NCI-H146 treated with DMSO at 0.1 percent for 48 hours (cell line): ENCODE results near the gene RETN.

Experiments used
- DNase-seq: peaks from one replicate; lab custom pipeline; 2025; ENCODE audit not compliant: unreplicated experiment; lab: John Stamatoyannopoulos, UW

RETN gene

GRCh38 chr19:7657131-7657751 lies 11.6 kb upstream of the RETN start:
- no peak for DNase-seq

DNA sequence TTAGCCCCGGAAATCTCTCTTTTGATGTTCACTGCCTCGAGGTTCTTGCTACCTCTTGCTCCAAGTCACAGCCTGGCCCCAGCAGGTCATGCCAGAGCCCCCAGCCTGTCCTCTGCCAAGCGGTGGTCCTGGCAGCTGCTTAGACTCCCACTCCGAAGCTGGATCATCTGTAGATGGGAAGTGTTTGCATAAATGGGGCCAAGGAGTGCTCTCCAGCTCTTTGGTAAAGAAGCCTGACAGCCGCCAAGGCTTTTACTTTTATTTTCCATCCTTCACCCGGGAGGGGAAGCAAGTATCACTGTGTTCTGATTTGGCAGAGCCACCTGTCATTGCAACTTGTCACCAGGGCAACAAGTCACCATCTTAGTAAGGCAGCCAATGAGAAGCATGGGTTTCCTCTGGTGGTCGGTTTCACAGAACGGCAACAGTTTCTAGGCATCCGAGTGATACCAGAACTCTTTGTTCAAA lies 10.6 kb upstream of the RETN start:
- DNase-seq, result no peak

- DNase-seq, result no peak
Observed at GRCh38 chr19:7661744-7662538, 6.9 kb upstream of the RETN start.

DNA sequence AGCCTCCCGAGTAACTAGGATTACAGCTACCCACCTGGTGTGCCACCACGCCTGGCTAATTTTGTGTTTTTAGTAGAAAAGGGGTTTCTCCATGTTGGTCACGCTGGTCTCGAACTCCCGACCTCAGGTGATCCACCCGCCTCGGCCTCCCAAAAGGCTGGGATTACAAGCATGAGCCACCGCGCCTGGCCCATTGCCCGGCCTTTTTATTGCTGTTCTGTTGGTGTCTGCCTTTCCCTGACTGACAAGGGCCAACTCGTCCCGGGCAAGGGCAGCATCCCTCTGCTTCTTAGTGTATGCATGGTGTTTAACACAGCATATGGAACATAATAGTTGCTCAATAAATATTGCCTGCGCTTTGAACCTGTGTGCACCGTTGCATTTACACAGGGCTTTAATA lies 6.2 kb upstream of the RETN start:
- no peak for DNase-seq

DNA sequence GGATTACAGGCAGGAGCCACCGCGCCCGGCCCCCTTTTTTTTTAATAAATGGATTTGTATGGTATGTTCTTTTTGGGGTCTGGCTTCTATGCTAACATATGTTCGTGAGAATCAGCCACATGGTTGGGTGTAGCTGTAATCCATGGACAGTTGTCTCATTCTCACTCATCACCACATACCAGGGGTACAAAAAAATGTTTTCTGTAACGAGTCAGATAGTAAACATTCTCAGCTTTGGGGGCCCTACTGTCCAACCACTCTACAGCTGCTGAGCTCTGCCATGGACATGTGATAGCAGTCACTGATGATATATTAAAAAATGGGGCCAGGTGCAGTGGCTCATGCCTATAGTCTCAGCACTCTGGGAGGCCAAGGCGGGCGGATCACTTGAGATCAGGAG lies 5.1 kb upstream of the RETN start:
- DNase-seq, result no peak

DNA sequence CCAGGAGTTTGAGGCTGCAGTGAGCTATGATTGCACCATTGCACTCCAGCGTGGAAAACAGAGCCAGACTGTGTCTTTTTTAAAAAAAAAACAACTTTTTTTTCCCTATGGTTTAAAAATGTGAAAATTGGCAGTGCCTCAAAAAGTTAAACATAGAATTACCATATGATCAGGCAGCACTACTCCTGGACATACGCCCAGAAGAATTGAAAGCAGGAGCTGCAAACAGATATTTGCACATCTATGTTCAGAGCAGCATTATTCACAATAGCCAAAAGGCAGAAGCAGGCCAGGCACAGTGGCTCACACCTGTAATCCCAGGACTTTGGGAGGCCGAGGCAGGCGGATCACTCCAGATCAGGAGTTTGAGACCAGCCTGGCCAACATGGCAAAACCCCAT lies 3.8 kb upstream of the RETN start:
- no peak for DNase-seq

DNA sequence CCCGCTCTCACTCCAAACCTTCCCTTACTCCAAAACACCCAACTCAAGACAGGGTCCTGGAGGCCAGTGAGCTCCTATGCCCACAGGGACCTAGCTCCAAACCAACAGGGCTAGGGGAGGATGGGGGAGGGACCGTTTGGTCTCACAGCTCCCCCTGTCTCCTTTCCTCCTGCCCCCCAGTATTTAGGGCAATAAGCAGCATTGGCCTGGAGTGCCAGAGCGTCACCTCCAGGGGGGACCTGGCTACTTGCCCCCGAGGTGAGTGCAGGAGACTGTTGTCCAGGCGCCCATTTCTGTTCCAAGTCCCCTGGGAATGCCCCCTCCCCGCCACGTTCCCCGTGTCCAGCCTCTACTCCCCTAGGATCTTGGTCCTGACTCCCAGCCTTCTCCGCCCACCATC lies 792 bp downstream of the RETN start:
- DNase-seq, result no peak

DNA sequence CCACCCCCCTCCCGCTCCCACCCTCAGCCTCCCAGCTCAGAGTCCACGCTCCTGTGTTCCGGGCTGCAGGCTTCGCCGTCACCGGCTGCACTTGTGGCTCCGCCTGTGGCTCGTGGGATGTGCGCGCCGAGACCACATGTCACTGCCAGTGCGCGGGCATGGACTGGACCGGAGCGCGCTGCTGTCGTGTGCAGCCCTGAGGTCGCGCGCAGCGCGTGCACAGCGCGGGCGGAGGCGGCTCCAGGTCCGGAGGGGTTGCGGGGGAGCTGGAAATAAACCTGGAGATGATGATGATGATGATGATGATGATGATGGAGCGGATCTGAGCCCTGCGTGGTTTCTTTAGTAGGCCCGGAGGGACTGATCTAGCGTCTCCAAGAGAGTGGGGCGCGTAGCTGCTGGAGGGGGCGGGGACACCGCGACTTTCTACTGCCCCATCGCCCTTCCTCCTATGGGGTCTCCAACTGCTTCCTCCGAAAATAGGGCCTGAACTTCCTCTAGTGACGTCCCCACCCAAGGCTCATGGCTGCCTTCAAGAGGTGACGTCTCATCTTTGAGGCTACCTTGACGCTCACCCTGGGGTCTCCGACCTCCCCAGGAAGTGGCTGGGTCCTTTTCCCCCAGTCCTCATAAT lies 1.4 kb downstream of the RETN start:
- no peak for DNase-seq

DNA sequence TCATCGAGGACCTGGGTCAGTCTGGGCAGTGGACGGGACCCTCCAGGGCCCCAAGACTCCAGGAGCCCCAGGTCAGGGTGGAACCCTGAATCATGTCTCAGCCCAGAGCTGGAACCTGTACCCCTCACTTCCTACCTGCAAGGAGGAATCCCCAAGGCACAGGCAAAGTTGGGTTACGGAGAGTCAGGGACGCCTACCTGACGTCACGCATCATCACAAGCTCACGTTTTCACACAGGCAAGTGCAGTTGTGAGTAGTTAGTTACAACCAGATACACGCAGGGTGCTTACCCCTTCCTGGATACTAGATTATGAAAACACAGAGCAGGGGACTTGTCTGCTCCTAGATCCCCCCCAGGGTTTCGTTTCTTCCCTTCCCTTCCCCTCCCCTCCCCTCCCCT lies 1.9 kb downstream of the RETN start:
- DNase-seq, result no peak

- no peak for DNase-seq
Observed at GRCh38 chr19:7672522-7672921, 3.7 kb downstream of the RETN start.

- DNase-seq, result peak; percentile 21
Observed at GRCh38 chr19:7674010-7675005, 5.5 kb downstream of the RETN start.

- DNase-seq, result no peak
Observed at GRCh38 chr19:7676376-7676775, 7.5 kb downstream of the RETN start.

- no peak for DNase-seq
Observed at GRCh38 chr19:7676854-7677253, 8.0 kb downstream of the RETN start, which contains the start of gene MCEMP1. MCEMP1 (plus strand) TSS chr19:7677090; CDS start chr19:7677121, 31 bp downstream.

GRCh38 chr19:7677669-7678311 lies 8.9 kb downstream of the RETN start:
- DNase-seq, result no peak

DNA sequence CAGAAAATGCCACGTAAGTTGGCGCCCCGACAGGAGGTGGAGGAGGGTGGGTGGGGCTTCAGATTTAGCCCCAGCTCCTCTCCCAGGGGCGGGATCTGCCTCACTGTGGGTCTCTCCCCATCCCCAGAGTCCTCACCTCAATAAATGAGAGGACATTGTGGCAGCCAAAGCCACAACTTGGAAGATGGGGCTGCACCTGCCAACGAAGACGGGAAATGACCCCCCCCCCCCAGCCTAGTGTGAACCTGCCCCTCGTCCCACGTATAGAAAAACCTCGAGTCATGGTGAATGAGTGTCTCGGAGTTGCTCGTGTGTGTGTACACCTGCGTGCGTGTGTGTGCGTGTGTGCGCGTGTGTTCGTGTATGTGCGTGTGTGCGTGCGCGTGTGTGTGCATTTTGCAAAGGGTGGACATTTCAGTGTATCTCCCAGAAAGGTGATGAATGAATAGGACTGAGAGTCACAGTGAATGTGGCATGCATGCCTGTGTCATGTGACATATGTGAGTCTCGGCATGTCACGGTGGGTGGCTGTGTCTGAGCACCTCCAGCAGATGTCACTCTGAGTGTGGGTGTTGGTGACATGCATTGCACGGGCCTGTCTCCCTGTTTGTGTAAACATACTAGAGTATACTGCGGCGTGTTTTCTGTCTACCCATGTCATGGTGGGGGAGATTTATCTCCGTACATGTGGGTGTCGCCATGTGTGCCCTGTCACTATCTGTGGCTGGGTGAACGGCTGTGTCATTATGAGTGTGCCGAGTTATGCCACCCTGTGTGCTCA lies 10.3 kb downstream of the RETN start:
- DNase-seq, result no peak

DNA sequence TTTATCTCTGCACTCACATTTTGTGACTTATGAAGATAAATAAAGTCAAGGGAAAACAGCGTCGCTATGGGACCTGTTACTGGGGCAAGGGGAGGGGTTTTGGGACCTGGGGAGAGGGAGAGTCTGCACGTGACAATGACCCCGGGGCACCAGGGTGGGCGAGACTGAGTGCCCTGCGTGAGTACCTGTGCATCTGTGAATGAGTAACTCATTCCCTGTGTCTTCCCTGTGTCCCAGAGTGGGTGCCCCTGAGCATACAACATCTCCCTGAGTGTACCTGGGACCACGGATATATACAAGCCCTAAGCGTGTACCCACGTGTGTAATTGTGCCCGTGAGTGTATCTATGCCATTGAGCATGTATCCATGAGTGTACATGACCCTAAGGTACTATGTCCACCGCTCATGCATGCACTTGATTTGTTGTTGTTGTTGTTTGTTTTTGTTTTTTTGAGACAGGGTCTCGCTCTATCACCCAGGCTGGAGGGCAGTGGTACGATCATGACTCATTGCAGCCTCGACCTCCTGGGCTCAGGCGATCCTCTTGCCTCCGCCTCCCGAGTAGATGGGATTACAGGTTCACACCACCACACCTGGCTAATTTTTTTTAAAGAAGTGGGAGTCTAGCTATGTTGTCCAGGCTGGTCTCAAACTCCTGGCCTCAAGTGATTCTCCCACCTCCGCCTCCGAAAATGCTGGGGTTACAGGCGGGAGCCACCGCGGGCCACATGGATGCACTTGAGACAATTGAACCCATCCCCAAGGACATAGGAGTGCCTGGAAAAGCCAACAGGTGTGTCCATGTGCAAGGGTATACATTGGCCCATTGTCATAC lies 11.1 kb downstream of the RETN start:
- no peak for DNase-seq

- no peak for DNase-seq
Observed at GRCh38 chr19:7680606-7681339, 11.9 kb downstream of the RETN start, which contains the start of gene TRAPPC5. TRAPPC5 (plus strand) TSS chr19:7680833; CDS start chr19:7682254, 1,421 bp downstream.
